ENCODE data around the gene TBC1D5. TPM values are rescaled to one million over a fixed set of nuclear protein-coding genes. Genes with fewer than 3 reads are reported as not detected.
"Not testable (repeated sequence)": the region's sequence is repeated elsewhere in the genome, so short reads cannot be mapped to it uniquely, and the experiment has no call there.

TBC1D5 gene
- total and polyA plus RNA-seq, 8 donors, result 47.4 to 74.8 (median 55.3) TPM

GRCh38 chr3:17494117-17494809, 248.2 kb downstream of the TBC1D5 start:
- no peak for ATAC-seq
- TF ChIP-seq CTCF (IDR thresholded peaks at IDR 0.05), result no peak

GRCh38 chr3:17491601-17492000, 250.8 kb downstream of the TBC1D5 start:
- no peaks in the 10 kb centered on the region for H3K4me1 ChIP-seq
- TF ChIP-seq CTCF (IDR thresholded peaks at IDR 0.05), result no peak
- H3K27me3 ChIP-seq, result no peaks in the 10 kb centered on the region
- H3K27ac ChIP-seq, result no peak overlapping the region
- intact Hi-C loops (cut with DNase I), result no loop called here
- H3K4me3 ChIP-seq, result no peak overlapping the region
- H3K9me3 ChIP-seq, result peaks cover 0 to 12% of the 10 kb centered on the region in 2 donors
- DNase-seq, result no peak
- peaks cover 0 to 9% of the 10 kb centered on the region in 2 donors for H3K36me3 ChIP-seq
- no peak for ATAC-seq

More at GRCh38 chr3:17494117-17494809, 248.2 kb downstream of the TBC1D5 start:
- H3K4me3 ChIP-seq, result no peak overlapping the region
- peaks cover 0 to 5% of the 10 kb centered on the region in 2 donors for H3K9me3 ChIP-seq
- H3K4me1 ChIP-seq, result no peaks in the 10 kb centered on the region
- DNase-seq, result no peak
- no peak overlapping the region for H3K27ac ChIP-seq
- H3K27me3 ChIP-seq, result no peaks in the 10 kb centered on the region
- peaks cover 0 to 9% of the 10 kb centered on the region in 2 donors for H3K36me3 ChIP-seq
- intact Hi-C loops (cut with DNase I), result no loop called here

- ATAC-seq; H3K36me3 ChIP-seq; H3K4me3 ChIP-seq; H3K27me3 ChIP-seq; H3K27ac ChIP-seq; H3K4me1 ChIP-seq; intact Hi-C loops (cut with DNase I); DNase-seq: not testable (repeated sequence)
- H3K9me3 ChIP-seq, result peaks cover 0 to 12% of the 10 kb centered on the region in 2 donors
Measured at GRCh38 chr3:17491190-17491589, 251.2 kb downstream of the TBC1D5 start.

DNA sequence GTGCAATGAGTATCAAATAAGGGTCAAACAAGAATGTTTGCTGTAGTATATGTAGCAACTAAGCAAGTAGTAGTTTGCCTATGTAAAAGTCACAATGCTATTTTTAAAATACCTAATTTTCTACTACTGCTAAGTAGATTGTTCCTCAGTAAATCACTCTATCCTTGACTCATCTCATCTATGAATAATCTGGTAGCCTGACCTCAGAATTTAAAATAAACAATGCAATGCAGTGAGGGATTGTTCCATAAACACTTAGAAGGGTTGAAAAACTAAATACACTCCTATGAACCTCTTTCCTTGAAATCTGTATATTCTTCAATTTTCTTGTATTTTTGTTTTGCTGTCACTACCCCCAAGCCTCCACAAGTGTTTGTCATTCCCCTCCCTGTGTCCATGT, 253.3 kb downstream of the TBC1D5 start:
- H3K27ac ChIP-seq, result no peak overlapping the region
- peaks cover 0 to 6% of the 10 kb centered on the region in 2 donors for H3K36me3 ChIP-seq
- no peak overlapping the region for H3K4me3 ChIP-seq
- no peaks in the 10 kb centered on the region for H3K27me3 ChIP-seq
- intact Hi-C loops (cut with DNase I), result no loop called here
- DNase-seq (no peak), ATAC-seq (no peak)
- no peak for TF ChIP-seq CTCF (IDR thresholded peaks at IDR 0.05)
- peaks cover 0 to 12% of the 10 kb centered on the region in 2 donors for H3K9me3 ChIP-seq
- H3K4me1 ChIP-seq, result no peaks in the 10 kb centered on the region

- Histone ChIP-seq H3K4me1 (no peaks in the 10 kb centered on the region), H3K4me3 (no peak overlapping the region), H3K36me3 (peaks cover 0 to 18% of the 10 kb centered on the region in 2 donors), H3K9me3 (no peaks in the 10 kb centered on the region), H3K27ac (no peak overlapping the region), H3K27me3 (no peaks in the 10 kb centered on the region)
- intact Hi-C loops (cut with DNase I), result no loop called here
- DNase-seq (peak in 1 of 4 donors; percentile 57), ATAC-seq (no peak)
- TF ChIP-seq CTCF (IDR thresholded peaks at IDR 0.05), result no peak
Measured at GRCh38 chr3:17481116-17481515, 261.3 kb downstream of the TBC1D5 start.
